ENCODE measurements around the gene MFAP4.
A peak's percentile ranks its signal among the peaks of the same experiment; 100 is the strongest.

MFAP4 gene

DNA sequence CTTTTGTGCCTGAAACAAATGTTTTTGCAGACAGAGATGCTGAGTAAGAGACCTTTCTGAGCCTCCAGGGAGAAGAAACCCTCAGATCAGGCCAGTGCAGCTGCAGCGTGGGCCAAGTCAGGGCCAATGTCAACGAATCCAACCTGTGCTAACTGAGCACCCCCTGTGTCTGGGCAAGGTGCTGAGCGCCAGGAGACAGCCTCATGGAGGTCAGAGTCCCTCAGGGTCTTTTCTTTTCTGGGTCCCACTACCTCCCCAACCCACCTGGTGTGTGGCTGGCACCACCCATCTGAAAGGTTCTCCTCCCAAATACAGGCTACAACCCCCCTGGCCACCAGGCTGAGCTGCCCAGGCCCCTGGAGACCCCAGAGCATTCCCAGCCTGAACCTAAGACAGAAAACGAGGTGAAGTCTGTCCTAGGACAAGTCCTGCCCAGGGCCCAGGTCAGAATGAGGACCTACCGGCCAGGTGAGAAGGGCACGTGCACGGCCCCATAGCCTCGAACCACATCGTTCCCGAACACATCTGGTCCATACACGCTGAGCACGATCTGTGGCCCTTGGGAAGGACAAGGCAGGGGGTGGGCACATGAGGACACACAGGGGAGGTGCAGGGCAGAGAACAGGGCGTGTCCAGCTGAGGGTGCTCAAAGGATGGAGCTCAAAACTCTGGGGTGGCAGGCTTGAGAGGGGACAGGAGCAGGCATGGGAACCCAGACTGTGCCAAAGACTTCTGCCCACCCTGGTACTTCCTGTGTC is 39.5 kb downstream of the MFAP4 start:
- ATAC-seq (ENCODE audit: low read depth) (peak; percentile 12), DNase-seq (ENCODE audit: low spot score in 2 of 2) (no peak)
- no peaks in the 10 kb centered on the region for H3K9me3 Mint-ChIP-seq
- no peaks in the 10 kb centered on the region for H3K36me3 Mint-ChIP-seq
- H3K27me3 Mint-ChIP-seq: peaks cover 4% of the 10 kb centered on the region
- H3K4me3 Mint-ChIP-seq: no peak overlapping the region
- H3K27ac Mint-ChIP-seq: no peak overlapping the region
- H3K4me1 Mint-ChIP-seq: peaks cover 7% of the 10 kb centered on the region

DNA sequence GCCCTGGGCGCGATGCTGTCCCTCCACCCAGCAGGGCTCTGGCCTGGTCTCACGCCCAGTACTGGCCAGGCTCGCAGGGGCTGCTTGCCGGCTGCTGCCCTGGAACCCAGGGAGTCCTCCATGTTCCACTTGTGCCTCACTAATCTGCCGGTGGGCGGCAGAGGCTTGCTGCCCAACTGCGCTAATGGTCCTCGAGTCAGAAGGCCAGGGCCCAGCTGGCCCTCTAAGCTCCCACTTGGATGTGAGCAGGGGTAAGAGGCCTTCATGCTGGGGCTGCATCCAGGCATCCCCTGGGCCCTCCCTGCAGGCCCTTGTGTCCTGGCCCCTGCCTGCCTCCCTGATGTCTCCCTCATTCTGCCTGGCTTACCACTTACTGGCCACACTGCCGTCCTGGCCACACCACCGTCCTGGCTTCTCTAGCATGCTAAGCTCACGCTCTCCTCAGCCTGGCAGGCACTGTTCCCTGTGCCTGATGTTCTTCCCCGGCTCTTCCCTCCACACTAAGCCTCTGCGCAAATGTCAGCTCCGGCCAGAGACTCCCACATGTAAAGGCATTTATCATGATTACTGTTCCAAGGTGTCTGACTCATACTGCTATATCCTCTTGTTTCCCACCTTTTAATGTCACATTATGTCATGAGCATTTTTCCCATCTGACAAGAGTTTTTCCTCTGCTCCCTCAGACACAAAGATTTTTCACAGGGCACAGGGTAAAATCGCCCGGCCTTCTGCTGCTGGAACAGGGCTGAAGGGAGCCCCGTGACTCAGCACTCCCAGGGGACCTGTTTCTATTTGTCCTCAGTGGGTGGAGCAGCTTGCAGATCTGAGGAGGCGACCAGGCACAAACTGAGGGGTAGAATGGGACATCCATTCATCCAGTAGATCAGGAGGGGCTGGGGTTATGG is 40.4 kb downstream of the MFAP4 start:
- Mint-ChIP-seq H3K27ac (no peak overlapping the region), H3K27me3 (peaks cover 7% of the 10 kb centered on the region), H3K36me3 (no peaks in the 10 kb centered on the region), H3K4me1 (peaks cover 7% of the 10 kb centered on the region), H3K9me3 (no peaks in the 10 kb centered on the region), H3K4me3 (no peak overlapping the region)
- ATAC-seq (ENCODE audit: low read depth) (peak; percentile 81), DNase-seq (ENCODE audit: low spot score in 2 of 2) (no peak)

DNA sequence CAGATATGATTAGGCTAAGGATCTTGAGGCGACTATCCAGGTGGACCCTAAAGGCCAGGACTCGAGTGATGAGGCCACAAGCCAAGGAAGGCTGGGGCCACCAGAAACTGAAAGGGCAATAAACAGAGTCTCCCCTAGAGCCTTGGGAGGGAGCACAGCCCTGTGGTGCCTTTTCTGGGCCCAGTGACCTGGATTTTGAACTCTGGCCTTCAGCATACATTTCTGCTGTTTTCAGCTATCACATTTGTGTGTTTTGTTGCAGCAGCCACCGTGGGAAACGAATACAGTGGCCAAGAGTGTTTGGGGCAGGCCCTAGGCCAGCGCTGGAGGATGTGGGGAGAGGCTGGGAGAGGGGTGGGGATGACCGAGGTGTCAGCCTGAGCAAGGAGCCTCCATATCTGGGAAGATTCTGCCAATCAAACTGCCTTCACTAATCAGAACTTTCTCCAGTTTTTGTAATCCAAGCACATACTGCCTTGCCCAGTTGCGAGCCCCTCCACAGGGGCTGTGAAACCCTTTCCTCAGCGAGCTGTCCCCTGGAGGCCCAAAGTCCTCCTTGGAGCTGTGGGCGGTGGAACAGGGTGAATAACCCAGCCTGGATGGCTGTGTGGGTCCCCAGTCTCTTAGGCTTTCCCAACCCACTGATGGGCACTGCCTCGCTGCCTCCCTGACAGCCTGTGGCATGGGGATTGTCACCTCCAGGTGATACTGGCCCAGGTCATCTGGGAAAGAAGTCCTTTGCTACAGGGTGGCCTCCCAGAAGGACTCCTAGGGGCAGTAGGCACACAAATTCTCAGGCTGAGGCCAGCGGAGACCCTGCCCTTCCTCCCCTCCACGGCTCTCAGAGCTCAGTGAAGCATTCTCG is 41.3 kb downstream of the MFAP4 start:
- Mint-ChIP-seq H3K9me3 (no peaks in the 10 kb centered on the region), H3K4me3 (no peak overlapping the region), H3K27me3 (peaks cover 7% of the 10 kb centered on the region), H3K4me1 (peaks cover 7% of the 10 kb centered on the region), H3K27ac (no peak overlapping the region), H3K36me3 (no peaks in the 10 kb centered on the region)
- ATAC-seq (ENCODE audit: low read depth) (no peak), DNase-seq (ENCODE audit: low spot score in 2 of 2) (no peak)

DNA sequence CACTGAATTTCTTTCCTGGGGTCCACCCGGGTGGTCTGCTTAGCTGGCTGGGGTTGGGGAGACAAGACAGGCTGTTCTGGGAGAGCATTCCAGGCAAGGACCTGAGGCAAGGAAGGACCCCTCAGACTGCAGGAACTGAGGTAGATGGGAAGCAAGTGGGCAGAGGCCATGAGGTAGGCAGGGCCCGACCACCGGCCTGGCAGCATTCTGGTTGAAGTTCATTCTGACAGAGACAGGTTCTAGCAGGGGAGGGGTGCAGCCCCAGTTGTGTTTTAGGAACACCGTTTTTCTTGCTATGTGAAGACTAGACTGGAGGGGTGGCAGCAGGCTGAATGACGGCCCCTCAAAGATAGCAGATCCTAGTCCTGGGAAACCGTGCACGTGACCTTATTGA is 41.9 kb downstream of the MFAP4 start:
- Mint-ChIP-seq H3K9me3 (no peaks in the 10 kb centered on the region), H3K36me3 (no peaks in the 10 kb centered on the region), H3K27ac (no peak overlapping the region), H3K27me3 (peaks cover 7% of the 10 kb centered on the region), H3K4me3 (no peak overlapping the region), H3K4me1 (peaks cover 7% of the 10 kb centered on the region)
- ATAC-seq (ENCODE audit: low read depth) (no peak), DNase-seq (ENCODE audit: low spot score in 2 of 2) (no peak)

DNA sequence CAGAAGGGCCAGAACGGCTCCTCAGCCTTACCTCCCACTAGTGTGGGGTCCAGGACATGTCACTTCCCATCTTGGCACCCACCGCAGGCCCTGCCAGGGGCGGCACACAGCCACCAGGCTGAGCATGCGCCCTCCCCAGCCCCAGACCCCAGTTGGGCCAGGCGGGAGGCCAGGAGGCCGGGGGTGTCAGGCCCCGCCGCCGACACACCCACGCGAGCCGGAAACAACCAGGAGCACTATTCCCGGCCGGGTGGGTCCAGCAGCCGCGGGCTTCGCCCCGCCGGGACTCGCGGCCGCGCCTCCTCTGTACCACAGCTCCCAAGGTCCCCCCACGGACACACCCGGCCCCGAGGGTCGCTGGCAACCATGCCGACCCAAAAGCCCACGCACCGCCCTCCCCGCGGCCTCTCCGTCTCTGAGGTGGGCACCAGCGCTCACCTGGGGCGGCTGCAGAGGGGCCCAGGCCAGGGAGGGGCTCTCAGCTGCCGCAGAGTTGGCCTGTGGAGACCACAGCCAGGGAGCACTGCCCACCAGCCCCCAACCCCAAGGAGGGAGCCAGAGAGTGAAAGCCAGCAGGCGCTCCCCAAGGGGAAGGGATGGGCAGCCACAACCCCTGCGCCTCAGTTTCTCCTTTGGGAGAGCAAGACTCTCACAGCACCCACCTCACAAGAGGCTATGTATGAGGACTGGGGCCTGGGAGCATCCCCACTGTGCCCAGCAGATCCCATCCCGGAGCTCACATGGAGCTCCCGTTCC is 42.5 kb downstream of the MFAP4 start:
- Mint-ChIP-seq H3K4me1 (peaks cover 7% of the 10 kb centered on the region), H3K27me3 (peaks cover 7% of the 10 kb centered on the region), H3K27ac (no peak overlapping the region), H3K9me3 (no peaks in the 10 kb centered on the region), H3K4me3 (no peak overlapping the region), H3K36me3 (no peaks in the 10 kb centered on the region)
- DNase-seq (ENCODE audit: low spot score in 2 of 2): no peak
- ATAC-seq (ENCODE audit: low read depth): no peak

DNA sequence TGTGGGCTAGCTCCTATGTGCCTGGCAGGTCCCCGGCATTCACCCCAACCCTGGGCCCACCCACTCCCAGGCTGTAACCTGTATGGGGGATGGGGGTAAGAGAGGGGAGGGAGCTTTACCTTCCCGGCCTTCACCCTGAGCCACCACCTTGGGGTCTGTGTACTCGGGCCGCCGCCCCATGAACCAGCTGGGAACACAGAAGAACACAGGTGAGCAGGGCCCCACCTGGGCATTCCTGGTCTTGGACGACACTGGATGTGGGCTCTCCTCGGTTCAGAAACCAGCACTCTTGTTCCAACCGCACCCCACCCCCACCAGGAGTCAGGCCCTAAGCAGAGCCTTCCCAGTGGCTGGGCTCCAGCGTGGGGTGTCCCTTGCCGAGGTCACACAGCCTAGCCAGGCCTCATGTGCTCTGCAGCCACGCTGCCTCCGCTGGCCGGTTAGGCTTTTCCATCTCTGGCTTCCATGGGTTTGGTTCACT is 43.3 kb downstream of the MFAP4 start:
- Mint-ChIP-seq H3K9me3 (no peaks in the 10 kb centered on the region), H3K27me3 (peaks cover 7% of the 10 kb centered on the region), H3K36me3 (no peaks in the 10 kb centered on the region), H3K27ac (no peak overlapping the region), H3K4me1 (peaks cover 7% of the 10 kb centered on the region), H3K4me3 (no peak overlapping the region)
- no peak for ATAC-seq (ENCODE audit: low read depth)
- no peak for DNase-seq (ENCODE audit: low spot score in 2 of 2)

DNA sequence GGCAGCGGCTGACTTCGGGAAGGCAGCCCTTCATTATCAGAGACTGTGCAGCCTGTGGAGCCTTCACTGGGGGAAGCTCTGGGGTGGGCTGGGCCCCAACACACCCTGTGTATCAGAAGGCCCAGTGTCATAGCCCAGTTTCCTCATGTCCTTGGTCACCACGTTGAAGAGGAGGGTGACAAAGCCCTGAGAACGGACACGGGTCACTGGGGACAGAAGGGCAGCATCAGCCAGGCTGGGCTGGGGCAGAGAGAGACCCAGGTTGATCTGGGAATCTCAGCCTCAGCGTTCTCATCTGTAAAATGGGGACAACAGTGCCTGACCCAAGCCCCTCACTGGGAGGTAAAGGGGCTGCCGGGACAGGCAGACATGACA is 43.7 kb downstream of the MFAP4 start:
- no peak overlapping the region for H3K27ac Mint-ChIP-seq
- no peaks in the 10 kb centered on the region for H3K36me3 Mint-ChIP-seq
- no peaks in the 10 kb centered on the region for H3K9me3 Mint-ChIP-seq
- H3K4me1 Mint-ChIP-seq: peaks cover 7% of the 10 kb centered on the region
- no peak for DNase-seq (ENCODE audit: low spot score in 2 of 2)
- H3K27me3 Mint-ChIP-seq: peaks cover 7% of the 10 kb centered on the region
- no peak overlapping the region for H3K4me3 Mint-ChIP-seq
- ATAC-seq (ENCODE audit: low read depth): no peak

DNA sequence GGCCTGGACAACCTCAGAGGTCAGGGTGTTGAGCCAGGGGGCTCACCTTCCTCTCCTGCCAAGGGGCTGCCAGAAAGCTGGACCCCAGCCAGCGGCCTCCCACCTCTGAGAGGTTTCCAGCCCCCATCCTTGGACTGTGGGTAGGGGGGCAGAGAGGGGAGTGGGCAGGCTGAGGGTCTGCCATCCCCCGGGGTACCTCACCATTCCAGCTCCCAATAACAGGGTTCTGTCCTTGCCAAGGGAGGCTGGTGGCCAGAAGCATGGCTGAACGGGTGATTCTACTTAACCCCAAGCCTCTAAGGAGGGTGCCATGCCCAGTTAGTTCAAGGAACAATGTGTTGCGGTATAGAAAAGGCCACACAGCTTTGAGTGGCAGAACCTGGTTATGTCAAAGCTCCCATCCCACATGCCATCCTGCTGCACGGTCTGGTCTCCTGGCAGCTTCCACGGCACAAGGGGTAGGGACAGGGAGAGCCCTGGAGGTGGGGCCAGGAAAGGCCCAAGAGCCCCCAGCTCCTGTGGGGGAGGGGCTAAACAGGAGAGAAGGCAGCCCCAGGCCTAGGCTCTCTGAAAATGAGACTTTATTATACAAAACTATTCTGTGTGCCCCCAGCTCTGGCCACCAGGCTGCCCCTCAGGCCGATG is 44.3 kb downstream of the MFAP4 start:
- H3K27me3 Mint-ChIP-seq: peaks cover 7% of the 10 kb centered on the region
- no peak overlapping the region for H3K27ac Mint-ChIP-seq
- no peaks in the 10 kb centered on the region for H3K9me3 Mint-ChIP-seq
- no peak for ATAC-seq (ENCODE audit: low read depth)
- peaks cover 7% of the 10 kb centered on the region for H3K4me1 Mint-ChIP-seq
- no peaks in the 10 kb centered on the region for H3K36me3 Mint-ChIP-seq
- H3K4me3 Mint-ChIP-seq: no peak overlapping the region
- no peak for DNase-seq (ENCODE audit: low spot score in 2 of 2)

DNA sequence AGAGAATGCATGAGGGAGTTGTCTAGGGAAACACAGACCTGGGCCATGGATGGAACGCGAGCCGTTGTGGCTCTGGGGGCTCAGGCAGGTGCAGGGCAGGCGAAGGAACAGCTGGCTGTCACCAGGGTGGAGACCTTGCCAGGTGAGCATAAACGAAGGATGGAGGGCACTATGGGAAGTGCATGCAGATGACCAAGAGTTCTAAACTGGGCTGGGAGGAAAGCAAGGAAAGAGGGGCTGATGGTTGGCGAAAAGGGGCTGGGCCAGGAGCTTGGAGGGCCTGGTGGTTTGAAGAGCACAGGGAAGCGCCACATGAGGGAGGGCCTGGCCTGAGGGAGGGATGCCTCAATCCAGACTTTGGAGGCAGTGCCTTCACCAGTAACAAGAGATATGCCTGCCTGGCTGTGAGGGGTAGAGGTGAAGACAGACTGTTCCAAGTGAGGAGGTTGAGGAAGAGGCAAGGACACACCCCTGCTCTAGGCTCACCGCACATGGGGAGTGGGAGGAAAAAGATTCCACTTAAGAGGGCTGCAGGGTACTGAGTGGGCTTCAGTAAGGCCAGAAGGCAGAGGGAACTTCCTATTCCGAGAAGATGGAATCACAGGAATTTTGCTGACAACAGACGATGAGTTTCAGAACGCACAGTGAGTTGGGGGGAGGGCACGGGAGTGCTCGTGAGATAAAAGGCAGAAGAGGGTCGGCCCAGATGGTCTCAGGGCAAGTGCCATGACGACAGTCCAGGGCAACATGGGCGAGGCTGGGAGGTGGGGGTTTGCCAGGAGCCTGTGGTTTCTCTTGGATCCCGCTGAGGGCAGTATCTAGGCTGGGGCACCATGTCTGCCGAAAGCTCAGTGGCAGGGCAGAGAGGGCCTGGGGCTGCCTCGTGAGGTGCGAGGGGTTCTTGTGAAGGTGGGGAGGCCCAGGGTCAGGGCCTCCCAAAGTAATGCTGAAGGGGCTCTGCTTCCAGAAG is 45.1 kb downstream of the MFAP4 start:
- ATAC-seq (ENCODE audit: low read depth) (no peak), DNase-seq (ENCODE audit: low spot score in 2 of 2) (no peak)
- H3K9me3 Mint-ChIP-seq: no peaks in the 10 kb centered on the region
- no peak overlapping the region for H3K4me3 Mint-ChIP-seq
- H3K27ac Mint-ChIP-seq: no peak overlapping the region
- peaks cover 8% of the 10 kb centered on the region for H3K4me1 Mint-ChIP-seq
- peaks cover 9% of the 10 kb centered on the region for H3K27me3 Mint-ChIP-seq
- no peaks in the 10 kb centered on the region for H3K36me3 Mint-ChIP-seq

DNA sequence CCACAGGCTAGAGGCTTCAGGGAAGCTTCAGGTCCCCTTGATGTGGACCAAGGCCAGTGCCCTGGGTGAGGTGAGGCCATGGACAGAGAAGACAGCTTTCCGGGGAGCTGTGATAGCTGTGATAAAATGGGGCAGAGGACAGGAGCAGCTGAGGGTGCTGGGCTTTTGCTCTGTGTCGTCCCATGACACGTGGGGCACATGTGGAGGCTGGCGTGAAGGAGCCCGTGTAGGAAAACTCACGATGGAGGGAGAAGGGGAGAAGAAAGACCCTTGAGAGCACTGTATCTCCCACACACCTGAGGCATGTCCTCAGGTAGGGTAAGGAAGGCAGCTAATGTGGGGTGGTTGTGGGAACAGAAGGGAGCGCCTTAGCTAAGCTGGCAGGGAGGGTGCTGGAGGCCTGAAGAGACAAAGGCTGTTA is 45.8 kb downstream of the MFAP4 start:
- no peak overlapping the region for H3K27ac Mint-ChIP-seq
- peaks cover 7% of the 10 kb centered on the region for H3K27me3 Mint-ChIP-seq
- no peak for DNase-seq (ENCODE audit: low spot score in 2 of 2)
- no peaks in the 10 kb centered on the region for H3K36me3 Mint-ChIP-seq
- no peak overlapping the region for H3K4me3 Mint-ChIP-seq
- no peaks in the 10 kb centered on the region for H3K9me3 Mint-ChIP-seq
- ATAC-seq (ENCODE audit: low read depth): no peak
- H3K4me1 Mint-ChIP-seq: peaks cover 4% of the 10 kb centered on the region

DNA sequence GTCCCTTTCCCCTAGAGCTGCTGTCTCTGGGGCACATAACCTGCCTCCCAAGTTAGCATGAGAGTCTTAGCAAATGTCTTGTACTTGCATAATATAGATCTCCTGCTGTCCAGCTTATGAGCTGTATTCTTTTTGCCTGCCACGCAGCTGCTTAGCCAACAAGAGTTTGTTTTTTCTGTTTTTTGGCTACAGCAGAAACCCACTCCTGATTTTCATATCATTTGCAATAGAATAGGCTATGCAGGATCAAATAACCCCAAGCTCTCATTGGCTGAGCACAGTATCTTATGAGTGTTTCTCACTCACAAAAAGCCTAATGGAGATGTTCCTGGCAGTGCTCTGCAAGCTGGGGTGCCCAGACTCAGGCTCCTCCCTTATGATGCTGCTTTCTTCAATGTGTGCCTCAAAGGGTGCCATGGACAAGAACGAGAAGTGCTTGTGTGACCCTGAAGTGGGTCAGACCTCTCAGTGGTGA is 47.6 kb downstream of the MFAP4 start:
- DNase-seq (ENCODE audit: low spot score in 2 of 2) (no peak), ATAC-seq (ENCODE audit: low read depth) (no peak)
- no peak overlapping the region for H3K4me3 Mint-ChIP-seq
- H3K36me3 Mint-ChIP-seq: peaks cover 1% of the 10 kb centered on the region
- peaks cover 7% of the 10 kb centered on the region for H3K27me3 Mint-ChIP-seq
- no peaks in the 10 kb centered on the region for H3K9me3 Mint-ChIP-seq
- no peak overlapping the region for H3K27ac Mint-ChIP-seq
- peaks cover 4% of the 10 kb centered on the region for H3K4me1 Mint-ChIP-seq
